ENCODE results near the gene FAF1. TPM values are rescaled to one million over a fixed set of nuclear protein-coding genes. Genes with fewer than 3 reads are reported as not detected.

The FAF1 gene
- total RNA-seq, 1 donor from 2014 or later: 40.5 TPM

DNA sequence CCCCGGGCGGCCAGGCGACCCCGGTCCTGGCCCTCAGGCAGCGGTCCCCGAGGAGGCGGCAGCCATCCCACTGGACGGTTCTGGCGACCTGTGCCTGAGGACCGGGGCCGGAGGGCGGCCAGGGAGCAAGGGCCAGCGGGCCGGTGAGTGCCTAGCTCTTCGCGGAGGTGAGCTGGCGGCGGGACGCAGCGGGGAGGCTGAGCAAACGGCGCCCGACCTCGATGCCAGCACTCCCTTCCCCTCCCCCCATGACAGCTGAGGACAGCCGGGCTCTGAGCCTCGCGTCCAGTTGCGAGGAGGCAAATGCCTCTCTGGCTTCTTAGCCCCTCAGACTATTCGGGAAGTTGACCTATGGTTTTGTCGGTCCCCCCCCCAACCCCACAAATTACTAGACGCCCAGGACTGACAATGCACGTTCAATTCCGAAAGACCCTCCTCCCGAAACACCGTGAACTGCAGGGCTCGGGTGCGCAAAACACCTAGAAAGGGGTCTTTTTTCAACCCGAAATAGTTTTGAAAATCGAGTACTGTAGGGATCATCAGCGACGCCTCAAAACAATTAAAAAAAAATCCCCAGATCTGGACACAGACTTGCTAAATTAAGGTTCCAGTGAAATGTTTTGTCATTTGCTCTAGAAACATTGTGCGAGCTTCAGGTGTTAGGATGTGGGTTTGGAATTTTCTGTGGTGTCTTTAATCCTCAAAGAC is 18.2 kb upstream of the FAF1 start:
- DNase-seq (ENCODE audit: low spot score): peak; percentile 57

DNA sequence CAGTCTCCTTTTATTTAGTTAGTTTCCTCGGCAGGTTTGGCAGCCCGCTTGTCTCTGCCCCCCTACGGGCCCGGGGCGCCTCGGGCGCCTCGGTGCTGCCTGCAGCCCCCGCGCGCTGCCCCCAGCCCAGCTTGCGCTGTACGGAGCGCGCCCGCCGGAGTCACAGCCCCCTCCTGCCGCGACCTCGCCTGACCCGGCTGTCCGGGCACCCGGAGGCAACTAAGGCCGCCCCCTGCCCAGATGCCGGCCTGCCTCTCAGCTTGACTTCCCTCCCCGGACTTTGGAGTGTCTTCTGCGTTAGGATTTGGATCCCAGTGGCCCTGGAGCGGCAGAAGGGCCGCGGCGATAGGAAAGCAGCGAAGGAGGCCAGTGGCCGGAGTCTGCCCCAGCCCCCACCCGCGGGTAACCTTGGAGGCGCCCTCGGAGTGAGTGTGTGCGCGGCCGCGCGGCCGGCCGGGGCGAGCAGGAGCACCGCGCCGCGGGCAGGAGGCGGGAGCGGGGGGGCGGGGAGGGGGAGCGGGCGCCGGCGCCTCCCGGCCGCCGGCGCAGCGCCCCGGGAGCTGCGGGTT is 17.6 kb upstream of the FAF1 start:
- no peak for DNase-seq (ENCODE audit: low spot score)

DNA sequence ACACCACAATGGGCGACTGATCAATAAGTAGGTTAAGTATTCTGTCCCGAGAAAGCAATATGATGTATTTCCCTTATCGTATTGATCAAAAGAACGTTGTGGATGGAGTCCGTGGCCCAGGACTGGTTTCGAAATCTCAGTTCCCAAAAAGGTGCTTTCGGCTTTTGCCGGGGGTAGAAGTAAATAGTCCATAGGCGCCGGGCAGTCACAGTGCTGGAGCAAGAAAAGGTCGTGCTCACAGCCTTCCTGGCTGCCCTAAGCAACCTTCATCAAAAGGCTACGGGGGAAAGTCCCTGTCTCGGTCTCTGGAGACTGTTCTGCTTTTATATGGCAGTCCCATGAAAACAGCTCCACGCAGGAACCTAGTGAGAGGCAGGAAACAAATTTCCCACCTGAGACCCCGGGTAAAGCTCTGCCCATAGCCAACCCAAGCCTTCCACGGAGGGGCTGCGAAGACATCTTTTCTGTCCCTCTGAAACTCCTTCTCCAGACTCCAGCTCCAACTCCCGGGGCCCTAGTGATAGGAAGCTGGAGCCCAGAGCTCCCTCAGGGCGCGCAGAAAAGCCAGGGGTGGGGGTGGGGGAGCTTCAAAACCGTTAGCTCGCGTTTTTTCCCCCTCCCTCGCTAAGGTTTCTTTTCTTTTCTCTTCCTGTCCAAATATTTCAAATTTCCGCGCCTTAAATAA is 17.0 kb upstream of the FAF1 start:
- DNase-seq (ENCODE audit: low spot score): no peak

DNA sequence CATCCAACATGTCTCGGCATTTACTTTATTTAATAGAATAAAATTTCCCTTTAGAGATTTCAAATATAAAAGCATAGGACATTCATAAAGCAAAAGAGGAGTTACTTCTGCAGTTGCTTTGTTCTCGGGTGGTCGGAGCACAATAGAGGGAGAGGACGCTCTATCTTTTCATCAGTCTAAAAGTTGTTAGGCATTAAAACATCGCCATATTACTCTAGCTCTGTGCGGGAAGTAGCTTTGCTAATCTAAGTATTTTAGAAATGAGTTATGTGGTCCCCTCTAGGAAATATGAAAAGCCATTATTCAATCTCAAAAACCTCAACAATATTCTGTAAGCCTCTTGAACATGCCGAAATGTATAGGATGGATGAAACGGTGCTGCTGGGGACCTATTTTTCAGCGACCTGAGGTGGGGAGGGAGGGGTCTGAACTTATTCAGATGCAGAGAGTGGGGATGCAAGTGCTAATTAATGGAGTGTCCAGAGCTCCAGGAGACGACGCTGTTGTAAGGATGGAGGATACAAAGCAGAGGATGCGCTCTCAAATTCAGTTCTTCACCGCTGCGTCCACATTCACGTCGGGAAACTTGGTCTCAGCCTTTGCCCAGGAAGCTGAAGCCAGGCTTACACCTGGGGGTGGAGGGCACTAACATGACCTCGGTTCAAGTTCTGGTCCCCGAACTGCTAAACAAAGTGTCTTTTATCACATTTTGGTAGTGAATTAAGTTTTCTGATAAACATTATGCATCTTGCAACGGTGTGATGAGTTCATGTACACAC is 16.2 kb upstream of the FAF1 start:
- no peak for DNase-seq (ENCODE audit: low spot score)

DNA sequence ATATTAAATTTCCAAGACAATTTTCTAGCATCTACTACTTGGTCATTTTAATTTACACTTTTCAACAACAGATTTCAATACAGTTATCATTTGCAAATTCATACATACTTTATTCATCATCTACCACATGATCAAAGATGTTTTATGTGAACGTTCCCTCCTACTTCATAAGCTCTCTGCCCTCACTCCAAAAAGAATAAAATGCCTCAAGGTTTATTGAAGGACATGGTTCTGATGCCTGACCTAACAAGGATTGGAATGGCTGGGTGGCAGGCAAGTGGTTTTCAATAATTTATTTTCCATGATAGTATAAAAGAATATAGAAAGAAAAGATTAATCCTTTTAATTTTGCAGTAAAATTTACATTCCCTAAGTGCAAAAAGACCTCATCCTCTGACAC is 15.4 kb upstream of the FAF1 start:
- DNase-seq (ENCODE audit: low spot score): no peak

DNA sequence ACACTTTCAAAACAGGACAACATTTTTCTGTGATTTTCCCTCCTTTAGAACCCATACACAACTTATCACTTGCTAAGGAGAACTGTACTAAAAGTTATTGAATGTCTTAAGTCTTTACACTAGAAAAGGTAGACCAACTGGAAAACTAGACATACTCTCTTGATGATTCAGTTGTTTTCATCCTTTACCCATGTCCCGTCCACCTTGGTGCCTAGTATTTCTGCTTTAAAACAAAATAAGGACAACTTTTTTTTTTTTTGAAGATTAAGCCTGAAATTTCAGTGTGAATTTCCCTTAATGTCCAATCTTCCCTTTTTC is 14.5 kb upstream of the FAF1 start:
- no peak for DNase-seq (ENCODE audit: low spot score)

DNA sequence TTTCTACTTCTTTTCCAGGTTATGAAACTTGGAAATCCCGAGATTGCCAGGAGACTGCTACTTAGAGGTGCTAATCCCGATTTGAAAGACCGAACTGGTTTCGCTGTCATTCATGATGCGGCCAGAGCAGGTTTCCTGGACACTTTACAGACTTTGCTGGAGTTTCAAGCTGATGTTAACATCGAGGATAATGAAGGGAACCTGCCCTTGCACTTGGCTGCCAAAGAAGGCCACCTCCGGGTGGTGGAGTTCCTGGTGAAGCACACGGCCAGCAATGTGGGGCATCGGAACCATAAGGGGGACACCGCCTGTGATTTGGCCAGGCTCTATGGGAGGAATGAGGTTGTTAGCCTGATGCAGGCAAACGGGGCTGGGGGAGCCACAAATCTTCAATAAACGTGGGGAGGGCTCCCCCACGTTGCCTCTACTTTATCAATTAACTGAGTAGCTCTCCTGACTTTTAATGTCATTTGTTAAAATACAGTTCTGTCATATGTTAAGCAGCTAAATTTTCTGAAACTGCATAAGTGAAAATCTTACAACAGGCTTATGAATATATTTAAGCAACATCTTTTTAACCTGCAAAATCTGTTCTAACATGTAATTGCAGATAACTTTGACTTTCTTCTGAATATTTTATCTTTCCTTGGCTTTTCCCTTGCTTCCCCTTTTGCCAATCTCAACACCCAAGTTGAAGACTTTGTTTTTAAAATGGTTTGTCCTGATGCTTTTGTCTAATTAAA is 14.0 kb upstream of the FAF1 start:
- no peak for DNase-seq (ENCODE audit: low spot score)

DNA sequence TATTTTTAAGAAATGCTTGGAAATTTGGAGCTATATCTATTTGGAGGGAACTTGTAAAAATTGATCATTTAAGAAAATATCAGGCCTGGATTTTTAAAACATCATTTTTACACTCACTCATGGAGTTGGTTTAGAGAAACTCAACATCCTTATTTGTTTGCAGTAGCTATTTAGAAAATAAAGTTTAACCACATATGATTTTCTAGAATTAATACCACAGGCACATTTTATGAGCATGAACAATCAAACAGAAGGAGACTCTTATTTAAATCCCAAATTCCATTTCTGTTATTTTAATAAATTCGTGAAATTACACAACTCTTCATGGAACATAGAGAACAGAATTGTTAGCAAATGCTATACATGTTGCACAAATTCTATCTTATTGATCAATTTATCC is 13.2 kb upstream of the FAF1 start:
- DNase-seq (ENCODE audit: low spot score): no peak

DNA sequence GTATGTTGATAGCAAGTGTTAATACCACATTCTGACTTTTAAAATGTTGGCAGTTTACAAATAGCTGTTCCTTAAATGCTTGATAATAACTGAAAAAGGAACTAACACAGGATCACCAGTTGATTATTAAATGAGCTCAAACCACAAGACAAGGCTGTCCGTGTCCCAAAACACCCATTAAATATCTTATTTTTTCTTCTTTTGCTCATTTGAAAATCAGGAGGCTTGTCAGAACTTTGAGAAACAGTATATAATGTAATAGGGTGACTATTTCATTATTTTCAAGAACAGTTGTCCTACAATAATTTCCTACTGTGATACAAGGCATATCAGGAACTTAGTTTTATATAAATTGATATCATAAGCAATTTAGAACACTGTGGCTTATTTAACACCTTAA is 12.7 kb upstream of the FAF1 start:
- DNase-seq (ENCODE audit: low spot score): no peak

DNA sequence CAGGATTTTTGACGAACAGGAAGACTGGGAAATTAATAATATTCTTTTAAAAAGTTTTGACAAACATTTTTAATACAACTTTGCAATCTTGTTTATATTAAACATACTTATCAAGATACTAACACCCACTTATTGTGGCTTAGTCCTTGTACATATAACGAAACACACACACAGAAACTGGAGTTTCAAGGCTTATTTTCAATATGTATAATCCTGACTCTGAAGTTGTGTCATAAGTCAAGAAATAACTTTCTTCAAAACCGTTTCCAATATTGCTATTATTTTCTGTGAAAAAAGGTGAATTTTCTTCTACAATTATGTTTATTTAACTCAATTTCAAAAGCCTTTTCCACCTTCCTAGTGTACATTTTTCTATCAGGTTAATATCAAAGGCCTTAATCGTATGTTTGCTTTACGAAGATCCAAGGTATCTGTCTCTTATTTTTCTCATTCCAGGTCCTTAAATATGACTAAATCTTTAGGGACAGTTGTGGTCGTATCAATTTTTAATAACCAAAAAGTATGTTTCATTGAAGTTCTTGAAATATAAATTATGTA is 11.8 kb upstream of the FAF1 start:
- no peak for DNase-seq (ENCODE audit: low spot score)

DNA sequence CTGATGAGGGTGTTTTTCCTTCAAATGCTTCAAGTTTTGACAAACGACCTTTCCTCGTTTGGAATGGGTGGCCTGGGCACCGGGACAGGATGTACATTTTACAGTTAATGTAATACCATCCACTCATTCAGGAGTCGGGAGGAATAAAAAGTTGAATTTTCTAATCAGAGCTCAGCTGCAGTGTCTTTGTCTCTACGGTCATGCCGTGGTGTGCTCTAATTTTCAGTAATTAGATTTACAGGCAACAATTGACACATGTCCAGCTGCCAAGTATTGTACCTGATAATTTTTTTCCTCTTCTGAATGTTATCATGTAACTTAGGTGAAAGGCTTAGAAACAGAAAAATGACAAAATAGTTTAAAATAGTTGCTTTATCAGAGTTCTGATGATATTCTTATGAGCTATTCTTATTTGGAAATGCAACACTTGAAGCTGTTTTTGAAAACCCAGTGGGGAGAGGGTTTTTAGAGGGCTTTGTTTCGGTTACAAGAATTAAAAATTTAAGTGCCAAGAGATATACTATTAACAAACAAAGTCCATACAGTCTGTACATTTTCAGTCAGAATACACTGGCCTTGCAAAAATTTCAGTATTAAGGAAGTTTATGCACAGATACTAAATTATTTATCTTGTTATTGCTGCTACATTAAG is 11.0 kb upstream of the FAF1 start:
- no peak for DNase-seq (ENCODE audit: low spot score)

DNA sequence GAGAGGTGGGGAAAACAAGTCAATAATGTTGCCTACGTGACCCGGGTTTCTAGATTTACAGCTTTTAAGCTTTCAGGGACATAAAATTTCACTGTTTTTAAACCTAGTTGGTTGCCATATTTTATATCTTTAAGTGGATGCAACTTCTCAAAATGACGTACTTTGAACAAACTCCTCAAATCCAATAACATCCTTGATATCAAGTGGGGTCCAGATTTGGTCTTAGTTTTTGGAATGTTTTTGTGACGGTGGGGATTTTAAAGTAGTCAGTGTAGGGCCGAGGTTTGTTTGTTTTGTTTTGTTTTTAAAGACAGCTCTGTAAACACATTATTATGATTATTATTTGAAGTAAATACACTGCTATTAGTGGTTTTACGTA is 10.4 kb upstream of the FAF1 start:
- no peak for DNase-seq (ENCODE audit: low spot score)

DNA sequence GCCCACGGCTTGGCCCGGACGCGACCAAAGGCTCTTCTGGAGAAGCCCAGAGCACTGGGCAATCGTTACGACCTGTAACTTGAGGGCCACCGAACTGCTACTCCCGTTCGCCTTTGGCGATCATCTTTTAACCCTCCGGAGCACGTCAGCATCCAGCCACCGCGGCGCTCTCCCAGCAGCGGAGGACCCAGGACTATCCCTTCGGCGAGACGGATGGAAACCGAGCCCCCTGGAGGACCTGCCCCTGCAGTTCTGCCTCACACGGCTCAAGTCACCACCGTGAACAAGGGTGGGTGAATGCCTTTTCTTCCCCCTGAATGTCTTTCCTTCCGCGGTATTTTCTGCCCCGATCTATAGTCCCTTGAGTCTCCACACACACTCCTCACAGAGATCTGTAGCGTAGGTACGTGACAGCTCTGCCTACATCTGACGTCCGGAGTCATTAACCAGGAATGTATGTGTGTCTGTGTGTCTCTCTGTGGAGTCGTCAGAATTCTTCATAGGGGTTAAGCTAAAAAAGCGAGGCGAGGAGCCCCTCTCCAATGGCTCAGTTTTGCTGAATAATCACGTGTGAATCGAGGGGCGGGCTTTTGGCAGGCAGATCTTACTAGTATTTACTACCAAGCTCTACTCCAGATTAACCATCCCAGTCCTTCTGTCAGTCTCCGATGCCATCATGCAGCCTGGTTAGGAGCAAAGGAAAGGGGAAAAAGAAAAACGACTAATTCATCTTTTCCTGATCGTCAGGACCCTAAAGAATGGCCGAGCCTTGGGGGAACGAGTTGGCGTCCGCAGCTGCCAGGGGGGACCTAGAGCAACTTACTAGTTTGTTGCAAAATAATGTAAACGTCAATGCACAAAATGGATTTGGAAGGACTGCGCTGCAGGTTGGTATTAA is 9.8 kb upstream of the FAF1 start, which contains the start of gene CDKN2C:
TSS of gene CDKN2C (plus strand) at position 635 of the 898 bp plus-strand sequence. CDS start at position 759, 124 bp downstream.
- DNase-seq (ENCODE audit: low spot score): peak; percentile 82

DNA sequence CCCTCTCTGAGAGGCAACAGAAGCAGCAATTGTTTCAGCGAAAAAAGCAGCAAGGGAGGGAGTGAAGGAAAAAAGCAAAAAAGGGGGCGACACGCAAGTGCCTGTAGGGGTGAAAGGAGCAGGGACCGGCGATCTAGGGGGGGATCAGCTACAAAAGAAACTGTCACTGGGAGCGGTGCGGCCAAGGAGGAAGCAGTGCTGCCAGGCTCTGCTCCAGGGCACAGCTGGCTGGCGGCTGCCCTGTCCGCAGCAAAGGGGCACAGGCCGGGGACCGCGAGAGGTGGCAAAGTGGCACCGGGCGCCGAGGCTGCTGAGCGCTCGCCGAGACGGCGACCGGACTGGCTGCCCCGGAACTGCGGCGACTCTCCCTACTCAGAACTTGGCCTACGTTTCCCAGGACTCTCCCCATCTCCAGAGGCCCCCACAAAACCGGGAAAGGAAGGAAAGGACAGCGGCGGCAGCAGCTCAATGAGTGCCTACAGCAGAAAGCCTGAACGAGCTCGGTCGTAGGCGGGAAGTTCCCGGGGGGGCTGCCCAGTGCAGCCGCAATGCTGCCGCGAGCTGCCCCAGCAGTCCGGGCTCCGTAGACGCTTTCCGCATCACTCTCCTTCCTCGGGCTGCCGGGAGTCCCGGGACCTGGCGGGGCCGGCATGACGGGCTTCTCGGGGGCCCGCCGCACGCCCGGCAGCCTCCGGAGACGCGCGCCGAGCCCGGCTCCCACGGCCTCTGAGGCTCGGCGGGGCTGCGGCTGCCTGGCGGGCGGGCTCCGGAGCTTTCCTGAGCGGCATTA is 8.9 kb upstream of the FAF1 start:
- peak; percentile 37 for DNase-seq (ENCODE audit: low spot score)

DNA sequence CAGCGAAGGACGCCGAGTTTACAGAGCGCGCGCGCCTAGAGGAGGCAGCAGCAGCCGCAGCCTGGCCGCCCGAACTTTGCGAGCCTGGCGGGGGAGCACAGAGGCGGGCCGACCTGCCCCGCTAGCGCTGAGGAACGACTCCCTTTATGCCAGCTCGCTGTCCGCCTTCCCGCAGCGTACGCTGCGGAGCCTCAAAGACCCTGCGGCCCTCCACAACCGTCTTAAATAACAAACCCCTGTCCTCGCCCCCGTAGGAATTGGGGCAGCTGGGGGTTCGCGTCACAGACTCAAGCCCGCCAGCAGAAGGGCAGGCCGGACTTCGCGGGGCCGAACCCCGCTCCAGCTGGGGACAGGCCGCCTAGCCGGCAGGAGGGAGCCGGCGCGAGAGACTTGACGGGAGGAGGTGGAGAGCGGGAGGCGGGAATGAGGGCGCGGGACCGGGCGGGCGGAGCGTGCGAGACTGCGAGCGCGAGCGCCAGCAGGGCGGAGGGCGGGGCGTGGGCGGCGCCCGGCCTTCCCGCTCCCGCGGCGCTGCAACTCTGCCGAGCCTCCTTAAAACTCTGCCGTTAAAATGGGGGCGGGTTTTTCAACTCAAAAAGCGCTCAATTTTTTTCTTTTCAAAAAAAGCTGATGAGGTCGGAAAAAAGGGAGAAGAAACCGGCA is 8.2 kb upstream of the FAF1 start:
- peak; percentile 90 for DNase-seq (ENCODE audit: low spot score)

DNA sequence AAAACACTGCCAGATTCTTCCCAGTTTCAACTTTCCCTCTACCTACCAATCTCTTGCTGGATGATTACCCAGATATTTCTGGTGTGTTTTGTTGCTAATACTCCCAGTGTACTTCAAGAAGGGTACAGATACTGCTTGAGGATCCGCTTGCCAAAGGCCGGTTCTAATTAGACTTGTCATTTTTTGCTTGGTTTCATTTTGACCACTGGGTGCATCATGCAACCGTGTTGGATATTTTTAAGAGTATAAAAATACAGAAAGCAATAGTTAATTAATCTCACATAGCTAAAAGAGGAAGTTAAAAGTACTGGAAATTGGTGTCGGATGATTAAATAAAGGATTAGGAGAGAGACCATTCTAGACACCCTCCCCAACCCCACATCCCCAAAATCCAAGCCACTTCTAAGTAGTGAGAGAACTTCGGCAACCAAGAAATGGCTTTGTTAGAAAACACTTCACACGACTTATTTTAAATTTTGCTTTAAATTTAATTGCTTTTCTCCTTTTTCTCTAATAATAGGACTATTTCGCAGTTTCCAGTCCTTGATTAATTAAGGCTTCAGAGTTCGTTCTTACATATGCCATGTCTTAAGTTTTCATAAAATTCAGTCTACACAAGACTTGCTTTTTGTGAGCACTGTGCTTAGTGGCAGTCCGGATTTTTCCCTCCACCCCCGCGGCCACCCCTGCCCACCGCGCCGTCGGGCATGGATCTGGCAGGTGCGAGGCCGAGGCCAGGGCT is 7.5 kb upstream of the FAF1 start:
- no peak for DNase-seq (ENCODE audit: low spot score)

DNA sequence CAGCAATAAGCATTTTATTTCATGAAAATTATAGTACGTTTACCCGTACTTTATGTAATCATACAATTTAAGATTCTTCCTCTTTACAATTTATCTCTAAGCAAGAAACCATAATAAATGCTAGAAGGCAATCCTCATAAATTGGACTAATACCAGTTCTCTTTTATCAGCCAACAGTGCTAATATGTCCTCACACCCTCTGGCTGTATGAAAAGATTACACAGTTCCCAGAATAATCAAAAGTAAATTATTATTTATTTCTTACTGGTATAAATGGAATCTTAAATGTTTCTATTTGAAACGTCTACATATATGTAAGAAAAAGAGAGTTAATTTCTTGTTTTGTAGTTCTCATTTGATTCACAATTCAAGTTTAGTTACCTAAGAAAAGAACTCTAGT is 6.9 kb upstream of the FAF1 start:
- no peak for DNase-seq (ENCODE audit: low spot score)

DNA sequence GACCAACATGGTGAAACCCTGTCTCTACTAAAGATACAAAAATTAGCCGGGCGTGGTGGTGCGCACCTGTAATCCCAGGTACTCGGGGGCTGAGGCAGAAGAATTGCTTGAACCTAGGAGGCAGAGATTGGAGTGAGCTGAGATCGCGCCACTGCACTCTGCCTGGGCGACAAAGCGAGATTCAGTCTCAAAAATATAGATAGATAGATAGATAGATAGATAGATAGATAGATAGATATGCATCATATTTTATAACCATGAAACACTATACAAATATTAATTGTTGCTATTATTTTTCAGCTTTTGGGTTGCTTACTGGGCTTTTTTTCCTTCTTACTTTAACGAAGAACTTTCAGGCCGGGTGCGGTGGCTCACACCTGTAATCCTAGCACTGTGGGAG is 4.8 kb upstream of the FAF1 start:
- DNase-seq (ENCODE audit: low spot score): no peak
